Fibroblast of mammary gland (primary cell): ENCODE results near the gene ABCA13.

Source experiments
- DNase-seq: peaks from one replicate; pipeline ENCODE4 v3.0.0-alpha.2; 2010; ENCODE audit warnings: low read depth
- H3K4me3 ChIP-seq: 2 replicates; pipeline ENCODE4 v1.5.1; 2011; ENCODE audit warnings: low read depth, mild to moderate bottlenecking, low read length, moderate library complexity; ENCODE audit not compliant: control insufficient read depth
- TF ChIP-seq, protein P1 (sequence below): conservative IDR thresholded peaks from 2 replicates; pipeline ENCODE4 v1.5.1; 2011; ENCODE audit warnings: low read depth, low read length, inconsistent platforms; ENCODE audit not compliant: control insufficient read depth, insufficient read depth

ABCA13 gene

DNA sequence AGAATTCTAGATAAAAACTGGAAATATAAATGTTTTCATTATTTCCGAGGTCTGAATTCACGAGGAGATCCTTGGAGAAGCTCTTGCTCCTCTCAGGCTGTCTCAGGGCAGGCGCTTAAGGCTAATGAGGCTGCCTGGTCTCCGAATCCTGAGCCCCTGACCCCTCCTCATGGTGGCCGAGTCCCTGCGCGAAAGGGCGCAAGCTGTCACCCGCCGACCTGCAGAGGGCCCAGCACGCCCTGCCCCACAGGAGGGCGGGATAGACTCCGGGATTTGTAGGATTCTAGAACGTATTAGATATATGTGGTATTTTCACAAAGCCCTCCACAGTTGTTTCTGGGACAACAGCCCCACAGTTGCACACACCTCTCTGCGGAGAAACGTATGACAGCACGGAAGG, 284.1 kb downstream of the ABCA13 start:
- H3K4me3 ChIP-seq = no peak overlapping the region
- TF ChIP-seq, protein P1, sequence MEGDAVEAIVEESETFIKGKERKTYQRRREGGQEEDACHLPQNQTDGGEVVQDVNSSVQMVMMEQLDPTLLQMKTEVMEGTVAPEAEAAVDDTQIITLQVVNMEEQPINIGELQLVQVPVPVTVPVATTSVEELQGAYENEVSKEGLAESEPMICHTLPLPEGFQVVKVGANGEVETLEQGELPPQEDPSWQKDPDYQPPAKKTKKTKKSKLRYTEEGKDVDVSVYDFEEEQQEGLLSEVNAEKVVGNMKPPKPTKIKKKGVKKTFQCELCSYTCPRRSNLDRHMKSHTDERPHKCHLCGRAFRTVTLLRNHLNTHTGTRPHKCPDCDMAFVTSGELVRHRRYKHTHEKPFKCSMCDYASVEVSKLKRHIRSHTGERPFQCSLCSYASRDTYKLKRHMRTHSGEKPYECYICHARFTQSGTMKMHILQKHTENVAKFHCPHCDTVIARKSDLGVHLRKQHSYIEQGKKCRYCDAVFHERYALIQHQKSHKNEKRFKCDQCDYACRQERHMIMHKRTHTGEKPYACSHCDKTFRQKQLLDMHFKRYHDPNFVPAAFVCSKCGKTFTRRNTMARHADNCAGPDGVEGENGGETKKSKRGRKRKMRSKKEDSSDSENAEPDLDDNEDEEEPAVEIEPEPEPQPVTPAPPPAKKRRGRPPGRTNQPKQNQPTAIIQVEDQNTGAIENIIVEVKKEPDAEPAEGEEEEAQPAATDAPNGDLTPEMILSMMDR = no peak
- DNase-seq = no peak

GRCh38 chr7:48458701-48459524, 287.7 kb downstream of the ABCA13 start:
- DNase-seq = no peak
- no peak overlapping the region for H3K4me3 ChIP-seq
- TF ChIP-seq, protein P1 = no peak

DNA sequence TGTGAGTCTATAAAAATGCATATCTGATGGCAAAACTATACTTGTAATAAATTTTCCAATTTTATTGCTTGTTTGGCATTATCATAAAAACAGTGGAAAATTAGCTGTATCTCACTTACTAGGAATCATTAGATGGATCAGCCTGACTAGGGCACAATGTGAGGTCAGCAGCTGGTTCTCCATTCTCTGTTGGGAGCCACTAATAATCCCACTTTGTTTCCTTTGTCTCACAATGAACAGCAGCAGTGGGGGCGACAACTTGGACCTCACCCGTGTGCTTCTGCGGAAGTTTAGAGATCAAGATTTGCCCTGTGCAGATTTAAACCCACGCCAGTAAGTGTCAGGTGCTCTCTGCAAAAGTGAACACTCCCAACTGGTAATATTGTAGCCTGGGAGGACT, 295.5 kb downstream of the ABCA13 start:
- DNase-seq = no peak
- no peak overlapping the region for H3K4me3 ChIP-seq
- TF ChIP-seq, protein P1 = no peak

DNA sequence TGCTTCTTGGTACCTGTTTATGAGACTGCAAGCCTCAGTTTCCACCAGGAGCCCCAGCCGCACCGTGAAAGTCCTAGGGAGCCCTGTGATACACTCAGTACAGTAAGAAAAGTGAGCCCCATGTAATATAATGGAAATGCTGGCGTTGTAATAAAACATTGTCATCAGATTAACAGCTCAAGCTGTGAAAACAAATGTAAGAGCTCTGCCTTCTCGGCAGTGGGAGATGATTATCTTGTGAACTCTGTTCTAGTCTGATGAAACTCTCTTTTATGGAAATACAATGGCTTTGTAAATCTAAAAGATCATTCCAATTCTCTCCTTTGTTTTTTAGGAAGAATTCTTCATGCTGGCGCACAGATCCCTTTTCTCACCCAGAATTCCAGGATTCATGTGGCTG, 299.9 kb downstream of the ABCA13 start:
- TF ChIP-seq, protein P1 = no peak
- no peak overlapping the region for H3K4me3 ChIP-seq

GRCh38 chr7:48472640-48473039, 301.4 kb downstream of the ABCA13 start:
- H3K4me3 ChIP-seq = no peak overlapping the region
- TF ChIP-seq, protein P1 = no peak
- DNase-seq = no peak

More for the DNA sequence above, 299.9 kb downstream of the ABCA13 start:
- no peak for DNase-seq

DNA sequence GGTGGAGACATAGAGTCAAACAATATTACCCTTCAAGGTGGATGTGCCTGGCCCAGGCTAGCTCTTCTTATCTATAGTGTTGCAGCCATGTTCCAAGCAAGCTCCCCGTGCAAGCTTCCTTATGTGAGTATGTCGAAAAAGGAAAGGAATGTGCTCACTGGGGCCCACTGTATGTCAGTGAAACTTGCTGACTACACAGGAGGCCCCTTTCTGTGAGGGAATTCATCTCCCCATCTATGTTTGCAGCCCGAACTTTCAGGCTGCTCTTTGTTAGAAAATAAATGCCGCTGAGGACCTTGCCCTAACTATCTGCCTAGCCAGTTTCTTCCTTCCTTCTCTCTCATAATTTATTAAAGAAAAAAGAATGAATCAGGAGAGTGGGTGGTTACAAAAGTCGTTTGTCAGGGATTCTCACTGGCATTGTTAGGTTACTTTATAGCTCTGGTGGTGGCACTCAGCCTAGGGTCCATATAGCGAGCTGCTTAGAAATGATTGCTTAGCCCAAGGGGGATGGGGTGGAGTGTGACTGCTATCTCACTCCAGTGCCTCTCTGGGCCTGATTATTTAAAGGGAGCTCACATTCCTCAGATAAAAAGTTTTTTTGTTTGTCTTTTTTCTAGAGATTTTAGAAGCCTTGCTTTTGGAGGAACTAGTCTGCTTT, 302.1 kb downstream of the ABCA13 start:
- no peak overlapping the region for H3K4me3 ChIP-seq
- DNase-seq = no peak
- TF ChIP-seq, protein P1 = no peak
